CD4-positive, alpha-beta T cell (primary cell): ENCODE data around the gene PKHD1. TPM values are rescaled to one million over a fixed set of nuclear protein-coding genes. Genes with fewer than 3 reads are reported as not detected.

Source experiments
- ATAC-seq: fragments of 200-7000 bp; cut with Tn5 transposase; one replicate; pipeline ENCODE4 v1.10.0; 2022; ENCODE audit warnings: mild to moderate bottlenecking; ENCODE audit not compliant: poor library complexity
- CTCF ChIA-PET: fragments of 350-600 bp; sonication (Branson Sonifier 250); formaldehyde crosslinking; loops from one replicate; lab custom pipeline; 2021; ENCODE audit warnings: antibody characterized with exemption, inconsistent platforms; lab: Charles Lee
- POLR2A ChIA-PET: fragments of 350-600 bp; sonication (Branson Sonifier 250); formaldehyde crosslinking; loops from one replicate; lab custom pipeline; 2021; ENCODE audit warnings: antibody characterized with exemption, inconsistent platforms; lab: Charles Lee
- DNase-seq, 14 experiments: peaks; one replicate each; pipeline ENCODE4 v3.0.0-alpha.2; 2013 to 2020; ENCODE audit warnings: mixed read lengths in 2 of 14
- H3K27ac ChIP-seq, 2 donors: one replicate each; pipeline versions ENCODE4 v1.5.1 to v1.7.0; 2013; ENCODE audit warnings: low read length in 2 of 2, low read depth in 1 of 2, mild to moderate bottlenecking in 1 of 2
- H3K27me3 ChIP-seq, 2 experiments: 1 replicate in 1 of 2; 2 replicates in 1 of 2; pipeline versions ENCODE4 v1.6.1 to v1.7.0; 2013; ENCODE audit warnings: low read length in 2 of 2, control low read depth in 1 of 2, mild to moderate bottlenecking in 1 of 2, moderate library complexity in 1 of 2; ENCODE audit not compliant: insufficient read depth in 2 of 2, control insufficient read depth in 1 of 2
- H3K36me3 ChIP-seq: one replicate; pipeline ENCODE4 v1.6.1; 2013; ENCODE audit warnings: low read length, control low read depth; ENCODE audit not compliant: insufficient read depth
- H3K4me1 ChIP-seq: one replicate; pipeline ENCODE4 v1.6.1; 2013; ENCODE audit warnings: low read length, control low read depth; ENCODE audit not compliant: insufficient read depth
- H3K4me3 ChIP-seq: one replicate; pipeline ENCODE4 v1.5.1; 2013; ENCODE audit warnings: mild to moderate bottlenecking, low read length, moderate library complexity
- H3K9me3 ChIP-seq, 2 experiments: 1 replicate in 1 of 2; 2 replicates in 1 of 2; pipeline versions ENCODE4 v1.6.1 to v1.7.0; 2013; ENCODE audit warnings: low read length in 2 of 2, mild to moderate bottlenecking in 2 of 2, control low read depth in 1 of 2, moderate library complexity in 1 of 2; ENCODE audit not compliant: control insufficient read depth in 1 of 2, insufficient read depth in 1 of 2
- H3K27ac Mint-ChIP-seq: one replicate; pipeline ENCODE4 v1.8.0; 2020; ENCODE audit warnings: mixed read lengths
- H3K27me3 Mint-ChIP-seq: one replicate; pipeline ENCODE4 v1.8.0; 2021; ENCODE audit warnings: mixed read lengths
- H3K36me3 Mint-ChIP-seq: one replicate; pipeline ENCODE4 v1.8.0; 2021; ENCODE audit warnings: low read depth, mixed read lengths
- H3K4me1 Mint-ChIP-seq: one replicate; pipeline ENCODE4 v1.8.0; 2021; ENCODE audit warnings: low read depth, mixed read lengths
- H3K4me3 Mint-ChIP-seq: one replicate; pipeline ENCODE4 v1.8.0; 2020; ENCODE audit warnings: mild to moderate bottlenecking, mixed read lengths
- H3K9me3 Mint-ChIP-seq: one replicate; pipeline ENCODE4 v1.8.0; 2020; ENCODE audit warnings: mixed read lengths
- CTCF ChIP-seq: fragments of 200-600 bp; IDR thresholded peaks from one replicate; pipeline ENCODE4 v1.8.0; 2022; ENCODE audit warnings: antibody characterized with exemption, mild to moderate bottlenecking
- intact Hi-C, 2 experiments: fragments of 100-400 bp; cut with DNase I in 1 of 2; cut with micrococcal nuclease in 1 of 2; formaldehyde crosslinking; loops; one replicate each; pipeline versions ENCODE4 v1.15.1 to v1.9.0; 2023 to 2025; cut with DNase I, micrococcal nuclease
- total RNA-seq, 174 experiments: library from RNA in 2 of 174; stranded (reverse) in 2 of 174; gene quantifications; one replicate each; pipeline ENCODE4 v1.2.3 and lab custom pipeline; 2021 to 2026

PKHD1 gene
- total RNA-seq, 2 experiments from 2014 or later: 0.03 TPM; not detected in 1

DNA sequence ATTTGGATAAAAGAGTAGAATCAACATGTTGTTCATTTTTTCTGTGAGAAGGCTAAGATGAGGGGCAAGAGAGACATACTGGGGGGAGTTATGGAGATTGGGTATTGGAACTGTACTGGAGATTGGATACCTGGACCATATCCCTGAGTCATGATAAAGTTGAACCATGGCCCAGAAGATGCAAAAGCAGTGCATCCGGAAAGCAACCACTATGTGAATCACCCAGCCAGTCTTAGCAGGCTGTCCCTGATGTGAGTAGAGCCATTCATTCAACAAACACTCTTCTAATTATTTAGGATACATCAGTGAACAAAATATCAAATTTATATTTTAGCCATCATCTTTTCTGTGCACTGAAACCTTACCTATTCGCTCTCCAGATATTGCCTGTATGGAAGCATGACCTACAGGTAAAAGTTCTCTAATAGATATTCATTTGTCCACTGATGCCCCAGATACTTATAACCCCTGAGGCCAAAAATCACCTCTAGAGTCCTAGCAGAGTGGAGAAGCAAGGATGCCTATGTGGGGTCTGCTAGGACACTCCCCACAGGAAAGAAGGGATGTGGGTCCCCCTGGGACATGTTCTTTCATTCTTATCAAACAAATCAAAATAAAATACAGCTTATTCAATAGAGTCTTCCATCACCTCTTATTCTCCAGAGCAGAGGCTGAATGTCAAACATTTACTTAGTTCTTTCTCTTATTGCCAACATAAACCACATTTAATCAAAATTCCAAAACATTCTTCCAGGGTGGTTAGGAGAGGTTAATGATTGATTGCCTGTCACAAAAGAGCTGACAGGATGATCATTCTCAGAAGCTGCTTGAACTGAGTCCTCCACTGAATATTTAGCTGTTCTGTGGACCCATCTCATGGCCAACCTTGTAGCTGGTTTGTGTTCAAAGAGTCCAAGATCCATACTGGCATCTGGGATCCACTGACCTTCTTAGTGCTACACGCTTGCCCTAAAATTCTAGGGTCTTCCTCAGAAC, 37.0 kb upstream of the PKHD1 start:
- Mint-ChIP-seq H3K36me3 (no peaks in the 10 kb centered on the region), H3K27me3 (peaks cover 57% of the 10 kb centered on the region), H3K4me1 (no peaks in the 10 kb centered on the region), H3K4me3 (no peak overlapping the region), H3K27ac (no peak overlapping the region), H3K9me3 (peaks cover 3% of the 10 kb centered on the region)
- H3K27me3 ChIP-seq: peaks cover 0 to 9% of the 10 kb centered on the region in 2 experiments
- H3K27ac ChIP-seq: no peak overlapping the region
- TF ChIP-seq CTCF: no peak
- H3K36me3 ChIP-seq: no peaks in the 10 kb centered on the region
- peaks cover 4 to 5% of the 10 kb centered on the region in 2 experiments for H3K9me3 ChIP-seq
- H3K4me3 ChIP-seq: no peak overlapping the region
- DNase-seq: no peak
- ChIA-PET POLR2A (no interaction called here), CTCF (no interaction called here)
- no peaks in the 10 kb centered on the region for H3K4me1 ChIP-seq
- no peak for ATAC-seq
- intact Hi-C loops: no loop called here

GRCh38 chr6:52123251-52123650, 35.8 kb upstream of the PKHD1 start:
- H3K27me3 ChIP-seq: peaks cover 0 to 8% of the 10 kb centered on the region in 2 experiments
- H3K9me3 ChIP-seq: peaks cover 4 to 9% of the 10 kb centered on the region in 2 experiments
- Mint-ChIP-seq H3K9me3 (peaks cover 3% of the 10 kb centered on the region), H3K4me3 (no peak overlapping the region), H3K4me1 (no peaks in the 10 kb centered on the region), H3K27me3 (peaks cover 49% of the 10 kb centered on the region), H3K36me3 (no peaks in the 10 kb centered on the region), H3K27ac (no peak overlapping the region)
- DNase-seq: no peak
- ChIA-PET CTCF (no interaction called here), POLR2A (no interaction called here)
- H3K36me3 ChIP-seq: no peaks in the 10 kb centered on the region
- no peak overlapping the region for H3K4me3 ChIP-seq
- no peak for ATAC-seq
- H3K4me1 ChIP-seq: no peaks in the 10 kb centered on the region
- intact Hi-C loops: no loop called here
- no peak for TF ChIP-seq CTCF
- no peak overlapping the region for H3K27ac ChIP-seq

- Mint-ChIP-seq H3K9me3 (peaks cover 3% of the 10 kb centered on the region), H3K4me1 (no peaks in the 10 kb centered on the region), H3K4me3 (no peak overlapping the region), H3K27ac (no peak overlapping the region), H3K36me3 (no peaks in the 10 kb centered on the region), H3K27me3 (peaks cover 6% of the 10 kb centered on the region)
- Histone ChIP-seq H3K9me3 (peaks cover 4 to 9% of the 10 kb centered on the region in 2 experiments), H3K4me3 (no peak overlapping the region), H3K4me1 (no peaks in the 10 kb centered on the region), H3K36me3 (no peaks in the 10 kb centered on the region), H3K27me3 (peaks cover 0 to 4% of the 10 kb centered on the region in 2 experiments), H3K27ac (no peak overlapping the region)
- ChIA-PET POLR2A (no interaction called here), CTCF (no interaction called here)
- ATAC-seq (no peak), DNase-seq (no peak)
- TF ChIP-seq CTCF: no peak
- intact Hi-C loops: no loop called here
These were observed 29.9 kb upstream of the PKHD1 start for GRCh38 chr6:52117352-52117751.
